WTC11 (cell line): ENCODE results near the gene ATP5PB.

ENCODE experiments used
- CTCF ChIP-seq: fragments of 200-600 bp; IDR thresholded peaks from 2 replicates; pipeline ENCODE4 v1.8.0; 2022; ENCODE audit warnings: antibody characterized with exemption
- E2F4 ChIP-seq: sonication (generic); formaldehyde crosslinking; IDR thresholded peaks from 2 replicates; pipeline ENCODE4 v1.8.1; 2022; ENCODE audit warnings: low read depth, mild to moderate bottlenecking, moderate library complexity, missing genetic modification reagents, borderline replicate concordance
- ESRRA ChIP-seq: sonication (generic); formaldehyde crosslinking; IDR thresholded peaks from 2 replicates; pipeline ENCODE4 v1.8.1; 2022; ENCODE audit warnings: mild to moderate bottlenecking, missing genetic modification reagents, borderline replicate concordance
- KAT7 ChIP-seq: sonication (generic); formaldehyde crosslinking; IDR thresholded peaks from 2 replicates; pipeline ENCODE4 v1.8.1; 2023; ENCODE audit warnings: missing genetic modification reagents, mild to moderate bottlenecking, borderline replicate concordance
- SMAD3 ChIP-seq: sonication (generic); formaldehyde crosslinking; IDR thresholded peaks from 2 replicates; pipeline ENCODE4 v1.8.0; 2022; ENCODE audit warnings: missing genetic modification reagents, mild to moderate bottlenecking, borderline replicate concordance
- ZBTB21 ChIP-seq: sonication (generic); formaldehyde crosslinking; IDR thresholded peaks from 2 replicates; pipeline ENCODE4 v1.8.1; 2023; ENCODE audit warnings: mild to moderate bottlenecking, missing genetic modification reagents, borderline replicate concordance
- ZNF138 ChIP-seq: sonication (generic); formaldehyde crosslinking; conservative IDR thresholded peaks from 2 replicates; pipeline ENCODE4 v1.8.1; 2022; ENCODE audit warnings: mild to moderate bottlenecking, moderate library complexity, missing genetic modification reagents
- ZNF263 ChIP-seq: sonication (generic); formaldehyde crosslinking; IDR thresholded peaks from 2 replicates; pipeline ENCODE4 v1.8.1; 2022; ENCODE audit warnings: low read depth, mild to moderate bottlenecking, moderate library complexity, missing genetic modification reagents

DNA sequence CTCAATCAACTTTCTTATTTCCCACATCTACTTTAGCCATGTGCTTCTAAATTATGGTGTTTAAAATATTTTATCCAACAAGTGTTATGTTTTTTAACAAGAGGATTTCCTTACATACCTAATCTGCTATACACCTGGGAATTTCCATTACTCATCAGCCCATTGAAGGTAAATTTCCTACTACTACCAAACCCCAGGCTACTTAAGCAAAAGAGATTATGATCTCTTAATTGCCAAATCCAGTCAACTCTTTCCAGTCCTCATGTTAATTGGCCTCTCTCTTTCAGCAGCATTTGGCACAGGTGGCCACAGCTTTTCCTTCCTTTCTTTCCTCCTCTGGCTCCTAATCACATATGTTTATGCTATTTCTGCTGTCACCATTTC is 19.4 kb downstream of the ATP5PB start:
- TF ChIP-seq ZNF138: no peak
- no peak for TF ChIP-seq ZBTB21 (CRISPR knock-in tag)
- TF ChIP-seq CTCF: no peak
- TF ChIP-seq ZNF263 (CRISPR knock-in tag): no peak
- TF ChIP-seq E2F4 (CRISPR knock-in tag): no peak
- TF ChIP-seq SMAD3: no peak
- no peak for TF ChIP-seq KAT7 (CRISPR knock-in tag)
- TF ChIP-seq ESRRA (CRISPR knock-in tag): no peak
